ELR (cell line): ENCODE measurements around the gene HMG20B.

Experiments
- DNase-seq: peaks from one replicate; pipeline ENCODE4 v3.0.0-alpha.2; 2015; ENCODE audit warnings: low read depth

HMG20B gene

GRCh38 chr19:3607303-3608078 is 34.7 kb downstream of the HMG20B start:
- peak; percentile 28 for DNase-seq

- no peak for DNase-seq
Observed at GRCh38 chr19:3608079-3608641, 35.4 kb downstream of the HMG20B start.

- DNase-seq: no peak
Observed at GRCh38 chr19:3608750-3609322, 36.1 kb downstream of the HMG20B start.

- DNase-seq: no peak
Observed at GRCh38 chr19:3609779-3610719, 37.3 kb downstream of the HMG20B start.

- no peak for DNase-seq
Observed at GRCh38 chr19:3610745-3611717, 38.3 kb downstream of the HMG20B start.

DNA sequence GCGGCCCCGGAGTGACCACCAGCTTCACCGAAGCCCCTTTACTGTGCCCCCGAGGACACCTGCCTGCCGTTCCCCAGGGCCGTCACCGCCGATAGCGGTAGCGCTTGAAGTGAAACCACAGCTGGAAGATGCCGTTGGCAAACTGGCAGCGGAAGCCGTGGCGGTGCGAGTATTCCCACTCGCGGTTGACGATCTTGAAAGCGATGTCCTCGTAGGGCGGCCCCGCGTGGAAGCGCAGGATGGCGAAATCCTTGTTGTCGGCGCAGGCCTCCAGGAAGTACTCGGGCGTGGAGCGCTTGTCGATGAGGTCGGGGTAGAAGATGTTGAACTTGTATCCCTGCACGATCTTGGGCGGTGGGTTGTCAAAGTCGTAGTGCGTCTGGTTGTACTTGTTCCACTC is 39.1 kb downstream of the HMG20B start:
- DNase-seq: no peak

DNA sequence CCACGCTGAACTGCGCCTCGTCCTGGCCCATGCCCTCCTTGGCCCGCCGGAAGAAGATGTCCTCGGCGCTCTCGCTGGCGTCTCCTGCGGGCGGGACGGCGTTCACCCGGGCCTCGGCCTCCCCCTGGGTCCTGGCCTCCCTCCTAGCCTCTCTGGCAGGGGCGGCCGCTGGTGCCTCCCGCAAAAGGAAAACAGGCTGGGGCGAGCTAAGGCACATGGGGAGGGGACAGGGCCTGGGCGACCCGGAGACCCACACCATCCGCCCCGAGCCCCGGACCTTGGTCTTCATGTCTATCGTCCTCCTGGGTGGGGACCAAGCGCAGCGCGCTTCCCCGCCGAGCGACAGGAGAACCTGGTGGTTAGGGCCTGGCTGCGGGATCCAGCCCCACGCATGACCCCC is 39.6 kb downstream of the HMG20B start:
- no peak for DNase-seq

DNA sequence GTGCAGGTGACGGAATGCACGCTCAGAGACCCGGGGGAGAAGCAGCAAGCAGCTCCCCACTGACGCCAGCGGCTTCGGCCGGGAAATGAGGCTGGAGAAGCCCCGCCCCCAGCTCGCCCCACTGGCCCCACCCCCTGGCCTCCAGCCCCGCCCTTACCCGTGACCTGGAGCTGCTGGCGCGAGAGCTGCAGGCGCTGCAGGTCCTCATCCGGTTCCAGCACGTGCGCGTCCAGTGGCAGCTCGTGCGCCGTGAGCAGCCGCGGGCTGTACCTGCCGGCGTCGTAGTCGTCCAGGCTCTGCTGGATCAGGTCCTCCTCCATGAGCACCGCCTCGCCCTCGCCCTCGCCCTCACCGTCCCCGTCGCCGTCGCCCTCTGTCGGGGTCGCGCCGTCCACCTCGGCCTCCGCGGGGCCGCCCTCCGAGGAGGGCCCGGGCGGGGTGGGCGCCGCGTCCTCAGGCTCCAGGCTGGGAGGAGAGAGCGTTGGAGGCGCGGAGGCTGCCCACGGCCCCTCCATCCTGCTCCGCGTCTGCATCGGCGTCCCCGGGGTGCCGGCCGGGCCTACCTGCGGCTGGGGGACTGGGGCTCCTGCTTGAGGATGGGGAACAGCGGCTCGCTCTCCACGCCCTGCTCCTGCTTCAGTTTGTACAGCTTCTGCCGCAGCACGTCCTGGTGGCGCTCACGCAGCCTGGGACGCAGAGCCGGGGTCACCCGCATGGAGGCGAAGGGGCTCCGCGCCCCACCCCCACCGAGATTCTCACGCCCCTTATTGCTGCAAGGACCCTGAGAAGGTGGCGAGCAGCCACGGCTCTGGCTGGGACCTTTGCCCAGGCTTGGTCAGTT is 40.4 kb downstream of the HMG20B start:
- no peak for DNase-seq

- DNase-seq: no peak
Observed at GRCh38 chr19:3613818-3614661, 41.3 kb downstream of the HMG20B start.

DNA sequence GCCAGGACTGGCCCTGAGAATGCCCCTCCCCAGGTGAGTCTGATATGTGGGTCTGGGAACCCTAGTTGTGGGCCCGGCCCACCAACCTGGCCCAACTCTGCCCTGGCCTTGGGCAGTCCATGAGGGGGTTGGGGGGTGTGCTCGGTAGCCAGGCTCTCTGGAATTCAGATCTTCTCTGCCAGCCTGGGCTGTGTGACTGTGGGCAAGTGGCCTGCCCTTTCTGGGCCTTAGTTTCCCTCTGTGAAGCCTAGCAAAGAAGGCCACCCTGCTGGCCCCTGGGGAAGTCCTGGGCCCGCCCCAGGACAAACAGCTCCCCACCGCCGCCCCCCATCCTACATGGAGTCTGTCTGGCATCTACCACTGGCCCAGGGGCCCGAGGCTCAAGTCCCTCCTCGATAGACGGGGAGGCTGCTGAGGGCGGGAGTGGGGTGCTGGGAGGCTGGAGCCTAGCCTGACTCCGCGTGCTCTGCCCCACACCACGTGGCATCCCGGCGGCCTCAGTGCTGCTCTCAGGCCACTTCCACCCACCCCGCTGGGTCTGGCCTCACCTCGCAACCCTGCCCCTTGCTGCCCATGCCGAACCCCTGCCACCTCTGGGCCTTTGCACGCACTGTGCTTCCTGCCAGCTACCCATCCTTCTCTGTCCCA is 42.2 kb downstream of the HMG20B start:
- no peak for DNase-seq

DNA sequence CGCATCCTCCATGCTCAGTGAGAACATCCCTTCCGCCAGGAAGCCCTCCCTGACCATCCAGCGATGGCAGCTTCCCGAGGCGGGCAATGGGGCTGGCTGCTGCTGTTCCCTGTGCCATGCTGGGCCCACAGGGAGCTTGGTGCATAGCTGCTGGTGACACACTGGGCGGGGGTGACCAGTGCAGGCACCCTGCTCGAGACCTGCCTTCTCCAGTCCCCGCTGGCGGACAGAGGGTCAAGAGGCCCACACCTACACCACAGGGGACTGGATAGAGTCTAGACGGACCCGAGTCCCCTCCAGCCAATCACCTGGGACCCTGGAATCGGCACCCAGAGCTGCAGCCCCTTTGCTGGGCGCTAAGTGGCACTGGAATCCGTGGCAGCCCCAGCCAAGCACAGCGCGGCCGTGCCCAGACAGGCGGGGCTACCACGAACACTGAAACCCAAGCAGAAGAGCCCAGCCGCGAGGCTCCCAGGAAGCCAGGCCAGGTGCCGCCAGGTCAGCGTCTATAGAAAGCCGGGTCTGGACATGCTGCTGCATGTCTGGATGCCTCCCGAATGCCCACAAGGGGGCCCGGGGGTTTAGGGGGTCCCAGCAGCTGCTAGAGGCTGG is 42.9 kb downstream of the HMG20B start:
- DNase-seq: no peak

- no peak for DNase-seq
Observed at GRCh38 chr19:3617463-3617862, 44.7 kb downstream of the HMG20B start.

- DNase-seq: peak; percentile 65
Observed at GRCh38 chr19:3618144-3618810, 45.5 kb downstream of the HMG20B start.

DNA sequence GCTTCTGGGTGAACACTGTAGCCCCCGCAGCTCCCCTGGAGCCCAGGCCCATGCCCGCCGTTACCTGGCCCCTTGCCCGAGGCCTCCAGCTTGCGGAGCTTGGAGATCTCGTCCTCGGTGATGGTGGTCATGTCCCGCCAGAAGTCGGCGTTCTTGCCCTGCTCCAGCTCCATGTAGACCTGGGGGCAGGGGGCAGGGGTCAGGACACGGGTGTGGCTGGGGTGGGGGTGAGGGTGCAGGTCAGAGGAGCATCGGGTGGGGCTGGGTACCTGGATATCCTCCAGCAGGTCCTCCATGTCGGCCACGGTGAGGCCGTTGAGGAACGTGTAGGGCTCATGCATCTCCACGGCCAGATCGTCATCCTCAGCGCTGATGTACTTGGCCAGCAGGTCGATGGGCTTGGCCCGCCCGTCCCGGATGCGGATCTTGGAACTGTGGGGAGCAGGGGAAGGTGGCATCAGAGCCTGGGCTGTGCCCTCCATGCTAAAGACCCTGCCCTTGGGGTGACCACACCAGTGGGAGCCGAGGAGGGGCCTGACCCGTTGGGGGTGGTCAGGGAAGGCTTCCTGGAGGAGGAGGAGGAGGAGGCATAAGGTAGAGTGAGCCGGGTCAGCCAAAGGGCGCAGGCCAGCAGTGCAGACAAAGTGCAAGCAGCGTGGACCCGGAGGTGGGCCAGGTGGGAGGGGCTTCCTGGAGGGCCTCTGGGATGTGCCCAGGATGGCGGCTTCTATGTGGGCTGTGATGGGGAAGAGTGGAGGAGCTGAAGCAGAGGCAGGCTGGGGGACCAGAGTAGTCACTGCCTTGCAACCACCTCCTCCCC is 46.3 kb downstream of the HMG20B start:
- no peak for DNase-seq

- DNase-seq: no peak
Observed at GRCh38 chr19:3619631-3620012, 46.9 kb downstream of the HMG20B start.

- DNase-seq: no peak
Observed at GRCh38 chr19:3620145-3620816, 47.5 kb downstream of the HMG20B start.
